Liver (tissue), 9 donors: ENCODE data around the gene UTP15. TPM values are rescaled to one million over a fixed set of nuclear protein-coding genes. Genes with fewer than 3 reads are reported as not detected.

Source experiments
- DNase-seq: peaks from one replicate; pipeline ENCODE4 v3.0.0-alpha.2; 2017; ENCODE audit warnings: low spot score
- H3K27ac ChIP-seq, 2 donors: one replicate each; pipeline ENCODE4 v1.7.0; 2013; ENCODE audit warnings: inconsistent platforms in 2 of 2, low read length in 2 of 2, control low read depth in 1 of 2, low read depth in 1 of 2, mild to moderate bottlenecking in 1 of 2
- H3K27me3 ChIP-seq, 4 donors: one replicate each; pipeline versions ENCODE4 v1.6.1 to v1.7.0; 2013; ENCODE audit warnings: low read length in 3 of 4, inconsistent platforms in 1 of 4, mild to moderate bottlenecking in 1 of 4, moderate library complexity in 1 of 4; ENCODE audit not compliant: control insufficient read depth in 4 of 4, insufficient read depth in 4 of 4
- H3K36me3 ChIP-seq, 4 donors: one replicate each; pipeline versions ENCODE4 v1.6.1 to v1.7.0; 2013; ENCODE audit warnings: low read length in 3 of 4, mild to moderate bottlenecking in 3 of 4, low read depth in 1 of 4, moderate library complexity in 1 of 4; ENCODE audit not compliant: control insufficient read depth in 4 of 4, insufficient read depth in 3 of 4
- H3K4me1 ChIP-seq, 4 donors: one replicate each; pipeline versions ENCODE4 v1.6.1 to v1.7.0; 2013; ENCODE audit warnings: low read length in 3 of 4, mild to moderate bottlenecking in 3 of 4, moderate library complexity in 1 of 4; ENCODE audit not compliant: control insufficient read depth in 4 of 4, insufficient read depth in 4 of 4
- H3K4me3 ChIP-seq, 3 donors: one replicate each; pipeline versions ENCODE4 v1.6.1 to v1.7.0; 2013; ENCODE audit warnings: low read length in 3 of 3, control low read depth in 1 of 3, low read depth in 1 of 3, mild to moderate bottlenecking in 1 of 3
- H3K9ac ChIP-seq, 2 donors: one replicate each; pipeline ENCODE4 v1.7.0; 2013; ENCODE audit warnings: low read length in 2 of 2, mild to moderate bottlenecking in 2 of 2, moderate library complexity in 2 of 2, control low read depth in 1 of 2, low read depth in 1 of 2
- H3K9me3 ChIP-seq, 4 donors: one replicate each; pipeline versions ENCODE4 v1.6.1 to v1.7.0; 2013; ENCODE audit warnings: low read length in 3 of 4; ENCODE audit not compliant: control insufficient read depth in 4 of 4
- ATF3 ChIP-seq: IDR thresholded peaks from 2 replicates; pipeline ENCODE4 v1.6.1; 2016; ENCODE audit warnings: antibody characterized with exemption
- CTCF ChIP-seq: fragments of 150-350 bp; IDR thresholded peaks from 2 replicates; pipeline ENCODE4 v1.5.1; 2017; ENCODE audit warnings: improper control_type of control experiment, low read depth, low read length; ENCODE audit not compliant: missing input control
- EGR1 ChIP-seq, 2 donors: IDR thresholded peaks; 2 replicates each; pipeline ENCODE4 v1.6.1; 2016 to 2018; ENCODE audit warnings: antibody characterized with exemption in 2 of 2, low read depth in 2 of 2
- FOXA1 ChIP-seq: IDR thresholded peaks from 2 replicates; pipeline ENCODE4 v1.6.1; 2016; ENCODE audit warnings: antibody characterized with exemption
- FOXA2 ChIP-seq: IDR thresholded peaks from 2 replicates; pipeline ENCODE4 v1.6.1; 2016; ENCODE audit warnings: antibody characterized with exemption
- GABPA ChIP-seq, 2 donors: IDR thresholded peaks in 1 of 2; conservative IDR thresholded peaks in 1 of 2; 2 replicates each; pipeline ENCODE4 v1.6.1; 2016; ENCODE audit warnings: antibody characterized with exemption in 2 of 2, mild to moderate bottlenecking in 1 of 2, moderate library complexity in 1 of 2
- HNF4A ChIP-seq, 2 donors: conservative IDR thresholded peaks; 2 replicates each; pipeline ENCODE4 v1.6.1; 2016; ENCODE audit warnings: antibody characterized with exemption in 2 of 2, mild to moderate bottlenecking in 2 of 2
- HNF4G ChIP-seq: IDR thresholded peaks from 2 replicates; pipeline ENCODE4 v1.6.1; 2016; ENCODE audit warnings: antibody characterized with exemption
- JUND ChIP-seq, 2 donors: IDR thresholded peaks; 2 replicates each; pipeline ENCODE4 v1.6.1; 2016; ENCODE audit warnings: antibody characterized with exemption in 2 of 2
- MAX ChIP-seq: IDR thresholded peaks from 2 replicates; pipeline ENCODE4 v1.6.1; 2016; ENCODE audit warnings: antibody characterized with exemption
- NR2F2 ChIP-seq: IDR thresholded peaks from 2 replicates; pipeline ENCODE4 v1.6.1; 2016; ENCODE audit warnings: antibody characterized with exemption
- RAD21 ChIP-seq, 2 donors: IDR thresholded peaks; 2 replicates each; pipeline ENCODE4 v1.6.1; 2016; ENCODE audit warnings: antibody characterized with exemption in 2 of 2, mild to moderate bottlenecking in 2 of 2
- REST ChIP-seq: IDR thresholded peaks from 2 replicates; pipeline ENCODE4 v1.6.1; 2016; ENCODE audit warnings: antibody characterized with exemption, mild to moderate bottlenecking
- RXRA ChIP-seq, 2 donors: IDR thresholded peaks; 2 replicates each; pipeline ENCODE4 v1.6.1; 2017 to 2018; ENCODE audit warnings: antibody characterized with exemption in 2 of 2, mild to moderate bottlenecking in 1 of 2
- SP1 ChIP-seq: IDR thresholded peaks from 2 replicates; pipeline ENCODE4 v1.6.1; 2018; ENCODE audit warnings: antibody characterized with exemption, mild to moderate bottlenecking
- TAF1 ChIP-seq: conservative IDR thresholded peaks from 2 replicates; pipeline ENCODE4 v1.6.1; 2016; ENCODE audit warnings: antibody characterized with exemption, mild to moderate bottlenecking
- YY1 ChIP-seq: IDR thresholded peaks from 2 replicates; pipeline ENCODE4 v1.6.1; 2016; ENCODE audit warnings: antibody characterized with exemption, mild to moderate bottlenecking
- WGBS: extraction: QIAGEN DNeasy Blood & Tissue Kit; methylation state at CpG from one replicate; pipeline ENCODE4 v1.1.7; 2013; 5-methylcytosine and 5-hydroxymethylcytosine counted together
- polyA plus RNA-seq, 2 donors: library from polyadenylated mRNA; stranded (reverse) in 1 of 2; unstranded in 1 of 2; fragments of 200-250 nt in 1 of 2; fragments of >200 nt in 1 of 2; fragmentation: Nextera tagmentation in 1 of 2; extraction: Ambion mirVana in 1 of 2; gene quantifications; one replicate each; pipeline versions ENCODE4 v1.2.1 to v1.2.3, GENCODE V29; 2013 to 2015
- total RNA-seq, 2 donors: library from RNA; depleted of rRNA; stranded (reverse); fragments of >200 nt; gene quantifications; one replicate each; pipeline ENCODE4 v1.2.3, GENCODE V29; 2014
- donor health status: healthy.
- donor health status: healthy.
- donor health status: healthy.
- donor health status: healthy.
- donor health status: healthy.

Gene UTP15
- total and polyA plus RNA-seq, 4 donors = 3.5 to 18.1 (median 5.4) TPM

- peak overlapping the region; percentile 68 to 88 for H3K27ac ChIP-seq
- peak; percentile 53 for DNase-seq
- H3K36me3 ChIP-seq = peaks cover 0 to 13% (median 9%) of the 10 kb centered on the region in 4 donors
- WGBS = 3% methylated on average over 9 of the region's 9 CpGs
- no peaks in the 10 kb centered on the region for H3K27me3 ChIP-seq
- TF ChIP-seq HNF4A (conservative IDR thresholded peaks at IDR 0.05) = no peak
- TF ChIP-seq FOXA2 = no peak
- TF ChIP-seq REST = no peak
- no peak for TF ChIP-seq JUND (IDR thresholded peaks at IDR 0.05)
- no peak for TF ChIP-seq RAD21 (IDR thresholded peaks at IDR 0.05)
- no peak for TF ChIP-seq RXRA (IDR thresholded peaks at IDR 0.05)
- TF ChIP-seq MAX = no peak
- TF ChIP-seq NR2F2 = no peak
- no peak for TF ChIP-seq YY1
- TF ChIP-seq CTCF = no peak
- TF ChIP-seq EGR1 (IDR thresholded peaks at IDR 0.05; ENCODE audit: low read depth in 2 of 2) = no peak
- peak overlapping the region; percentile 71 to 92 for H3K9ac ChIP-seq
- H3K4me1 ChIP-seq = peaks cover 6 to 28% (median 24%) of the 10 kb centered on the region in 4 donors
- H3K4me3 ChIP-seq = peak overlapping the region; percentile 74 to 96 (median 95)
- no peaks in the 10 kb centered on the region for H3K9me3 ChIP-seq
These were observed 868 bp upstream of the UTP15 start for GRCh38 chr5:73564675-73565074.

- Histone ChIP-seq H3K27me3 (no peaks in the 10 kb centered on the region), H3K27ac (peak overlapping the region; percentile 68 to 88), H3K9ac (peak overlapping the region; percentile 71 to 90), H3K36me3 (peaks cover 0 to 12% (median 8%) of the 10 kb centered on the region in 4 donors), H3K9me3 (no peaks in the 10 kb centered on the region), H3K4me3 (peak overlapping the region; percentile 74 to 96 (median 95)), H3K4me1 (peaks cover 6 to 28% (median 24%) of the 10 kb centered on the region in 4 donors)
- 7% methylated on average over 8 of the region's 8 CpGs for WGBS
- TF ChIP-seq RXRA (IDR thresholded peaks at IDR 0.05) (no peak), JUND (IDR thresholded peaks at IDR 0.05) (no peak), ATF3 (no peak), HNF4G (no peak), EGR1 (IDR thresholded peaks at IDR 0.05; ENCODE audit: low read depth in 2 of 2) (no peak), GABPA (IDR thresholded peaks at IDR 0.05 in 1 of 2, conservative IDR thresholded peaks at IDR 0.05 in 1 of 2) (no peak), MAX (no peak), FOXA2 (no peak), FOXA1 (no peak), HNF4A (conservative IDR thresholded peaks at IDR 0.05) (no peak), TAF1 (no peak), CTCF (no peak), RAD21 (IDR thresholded peaks at IDR 0.05) (no peak), REST (no peak), SP1 (no peak), YY1 (no peak)
- no peak for DNase-seq
These were observed 515 bp downstream of the UTP15 start for GRCh38 chr5:73565969-73566547.
